Testis (tissue), 2 donors: Measurements from ENCODE around the gene GNB5.

Experiments
- POLR2A ChIP-seq: fragments of 450-650 bp; IDR thresholded peaks from one replicate; pipeline ENCODE4 v1.6.1; 2017; ENCODE audit warnings: antibody characterized with exemption, mild to moderate bottlenecking, moderate library complexity
- TF ChIP-seq, protein P1 (sequence below), 3 experiments: fragments of 450-650 bp in 2 of 3; fragments of 200-600 bp in 1 of 3; sonication (generic) in 1 of 3; IDR thresholded peaks; one replicate each; pipeline ENCODE4 v1.5.1; 2016 to 2019; ENCODE audit warnings: antibody characterized with exemption in 3 of 3, mild to moderate bottlenecking in 2 of 3, moderate library complexity in 1 of 3

DNA sequence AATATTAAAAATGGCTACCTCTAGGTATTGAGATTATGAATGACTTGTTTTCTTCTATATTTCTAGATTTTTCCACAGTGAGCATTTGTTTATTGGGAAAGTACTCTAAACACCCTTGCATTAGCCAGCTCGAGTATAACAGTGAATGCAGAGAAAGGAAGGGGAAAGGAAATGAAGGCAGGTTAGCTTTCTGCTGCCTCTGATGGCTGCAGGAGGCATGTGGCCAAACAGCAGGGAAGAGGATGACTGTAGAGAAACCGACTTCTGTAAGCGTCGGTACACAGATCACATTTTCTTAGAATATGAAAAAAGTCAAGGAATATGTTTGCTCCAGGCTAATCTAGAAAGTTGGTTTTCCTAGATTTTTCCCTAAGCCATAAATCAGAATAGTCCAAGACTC is 19.8 kb downstream of the GNB5 start:
- TF ChIP-seq, protein P1, sequence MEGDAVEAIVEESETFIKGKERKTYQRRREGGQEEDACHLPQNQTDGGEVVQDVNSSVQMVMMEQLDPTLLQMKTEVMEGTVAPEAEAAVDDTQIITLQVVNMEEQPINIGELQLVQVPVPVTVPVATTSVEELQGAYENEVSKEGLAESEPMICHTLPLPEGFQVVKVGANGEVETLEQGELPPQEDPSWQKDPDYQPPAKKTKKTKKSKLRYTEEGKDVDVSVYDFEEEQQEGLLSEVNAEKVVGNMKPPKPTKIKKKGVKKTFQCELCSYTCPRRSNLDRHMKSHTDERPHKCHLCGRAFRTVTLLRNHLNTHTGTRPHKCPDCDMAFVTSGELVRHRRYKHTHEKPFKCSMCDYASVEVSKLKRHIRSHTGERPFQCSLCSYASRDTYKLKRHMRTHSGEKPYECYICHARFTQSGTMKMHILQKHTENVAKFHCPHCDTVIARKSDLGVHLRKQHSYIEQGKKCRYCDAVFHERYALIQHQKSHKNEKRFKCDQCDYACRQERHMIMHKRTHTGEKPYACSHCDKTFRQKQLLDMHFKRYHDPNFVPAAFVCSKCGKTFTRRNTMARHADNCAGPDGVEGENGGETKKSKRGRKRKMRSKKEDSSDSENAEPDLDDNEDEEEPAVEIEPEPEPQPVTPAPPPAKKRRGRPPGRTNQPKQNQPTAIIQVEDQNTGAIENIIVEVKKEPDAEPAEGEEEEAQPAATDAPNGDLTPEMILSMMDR (IDR thresholded peaks at IDR 0.05), result no peak
- TF ChIP-seq POLR2A, result no peak
